Fibroblast of lung (primary cell): ENCODE data around the gene CPT1C. TPM values are rescaled to one million over a fixed set of nuclear protein-coding genes. Genes with fewer than 3 reads are reported as not detected.

Experiments used
- DNase-seq, 2 donors: peaks; one replicate each; pipeline versions ENCODE4 v3.0.0 to v3.0.0-alpha.2; 2010; ENCODE audit warnings: low read depth in 2 of 2
- H2AFZ ChIP-seq: 2 replicates; pipeline ENCODE4 v1.5.1; 2012; ENCODE audit warnings: low read length, control low read depth, inconsistent platforms
- H3K27ac ChIP-seq: 2 replicates; pipeline ENCODE4 v1.5.1; 2011; ENCODE audit warnings: low read length, control low read depth; ENCODE audit not compliant: insufficient read depth
- H3K27me3 ChIP-seq: 2 replicates; pipeline ENCODE4 v1.5.1; 2011; ENCODE audit warnings: mild to moderate bottlenecking, low read length; ENCODE audit not compliant: control insufficient read depth, insufficient read depth
- H3K36me3 ChIP-seq: 2 replicates; pipeline ENCODE4 v1.5.1; 2011; ENCODE audit warnings: low read length; ENCODE audit not compliant: control insufficient read depth, insufficient read depth
- H3K4me1 ChIP-seq: 2 replicates; pipeline ENCODE4 v1.5.1; 2011; ENCODE audit warnings: low read length; ENCODE audit not compliant: control insufficient read depth, insufficient read depth; ENCODE audit errors: extremely low read depth
- H3K4me2 ChIP-seq: 2 replicates; pipeline ENCODE4 v1.5.1; 2011; ENCODE audit warnings: low read length, control low read depth; ENCODE audit not compliant: insufficient read depth; ENCODE audit errors: extremely low read depth
- H3K4me3 ChIP-seq, 4 experiments: fragments of 200-600 bp in 1 of 4; sonication (generic) in 1 of 4; replicated peaks in 1 of 4; 2 replicates each; pipeline ENCODE4 v1.5.1; 2011 to 2016; ENCODE audit warnings: low read length in 4 of 4, low read depth in 3 of 4, mild to moderate bottlenecking in 3 of 4, control low read depth in 2 of 4, inconsistent platforms in 1 of 4, mixed read lengths in 1 of 4; ENCODE audit not compliant: insufficient read depth in 1 of 4; ENCODE audit errors: control extremely low read depth in 1 of 4
- H3K79me2 ChIP-seq: 2 replicates; pipeline ENCODE4 v1.5.1; 2012; ENCODE audit warnings: mild to moderate bottlenecking, low read length, inconsistent platforms; ENCODE audit not compliant: control insufficient read depth, insufficient read depth
- H3K9ac ChIP-seq: 2 replicates; pipeline ENCODE4 v1.5.1; 2011; ENCODE audit warnings: mild to moderate bottlenecking, low read length, control low read depth; ENCODE audit not compliant: insufficient read depth
- H3K9me3 ChIP-seq: 2 replicates; pipeline ENCODE4 v1.5.1; 2012; ENCODE audit warnings: low read depth, low read length; ENCODE audit not compliant: control insufficient read depth, insufficient read depth
- H4K20me1 ChIP-seq: 2 replicates; pipeline ENCODE4 v1.5.1; 2011; ENCODE audit warnings: low read length; ENCODE audit not compliant: control insufficient read depth, insufficient read depth; ENCODE audit errors: extremely low read depth
- EZH2 ChIP-seq: IDR thresholded peaks from 2 replicates; pipeline ENCODE4 v1.5.1; 2012; ENCODE audit warnings: low read length, control low read depth, mild to moderate bottlenecking; ENCODE audit errors: missing control alignments
- polyA plus RNA-seq, 2 donors: library from polyadenylated mRNA; depleted of rRNA in 1 of 2; stranded (reverse) in 1 of 2; unstranded in 1 of 2; fragments of >200 nt; gene quantifications; 2 replicates each; pipeline ENCODE4 v1.2.1, GENCODE V29; 2011 to 2012; ENCODE audit warnings: missing spikeins in 1 of 2
- total RNA-seq: library from RNA; depleted of rRNA; stranded (reverse); fragments of >200 nt; gene quantifications from 2 replicates; pipeline ENCODE4 v1.2.1, GENCODE V29; 2014
- TF ChIP-seq, protein P1 (sequence below), 2 donors: IDR thresholded peaks in 1 of 2; conservative IDR thresholded peaks in 1 of 2; 1 replicate in 1 of 2; 2 replicates in 1 of 2; pipeline ENCODE4 v1.5.1; 2011 to 2012; ENCODE audit warnings: low read length in 2 of 2, control low read depth in 1 of 2, inconsistent platforms in 1 of 2, low read depth in 1 of 2, mild to moderate bottlenecking in 1 of 2

The CPT1C gene
- total and polyA plus RNA-seq, 2 donors (not counting 1 experiment from before 2014, with no cell fraction given) = 20.0 to 31.2 TPM

DNA sequence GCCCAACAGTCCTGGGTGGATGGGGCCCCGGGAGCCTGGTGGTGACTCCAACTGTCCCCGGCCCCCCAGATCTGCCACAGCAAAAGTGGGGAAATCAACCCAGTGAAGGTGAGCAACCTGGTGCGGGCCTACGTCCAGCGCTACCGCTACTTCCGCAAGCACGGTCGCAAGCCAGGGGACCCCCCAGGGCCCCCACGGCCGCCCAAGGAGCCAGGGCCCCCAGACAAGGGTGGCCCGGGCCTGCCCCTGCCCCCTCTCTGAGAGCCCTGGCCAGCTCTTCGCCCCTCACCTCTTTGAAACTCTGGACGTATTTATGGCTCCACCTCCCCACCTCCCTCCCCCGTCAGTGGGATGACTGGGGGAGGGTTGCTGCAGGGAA, 32.8 kb upstream of the CPT1C start:
- DNase-seq = no peak
- H4K20me1 ChIP-seq = no peaks in the 10 kb centered on the region
- no peaks in the 10 kb centered on the region for H3K27me3 ChIP-seq
- H3K4me3 ChIP-seq = no peak overlapping the region
- H3K9ac ChIP-seq = no peak overlapping the region
- no peak overlapping the region for H2AFZ ChIP-seq
- TF ChIP-seq EZH2 = no peak
- TF ChIP-seq, protein P1, sequence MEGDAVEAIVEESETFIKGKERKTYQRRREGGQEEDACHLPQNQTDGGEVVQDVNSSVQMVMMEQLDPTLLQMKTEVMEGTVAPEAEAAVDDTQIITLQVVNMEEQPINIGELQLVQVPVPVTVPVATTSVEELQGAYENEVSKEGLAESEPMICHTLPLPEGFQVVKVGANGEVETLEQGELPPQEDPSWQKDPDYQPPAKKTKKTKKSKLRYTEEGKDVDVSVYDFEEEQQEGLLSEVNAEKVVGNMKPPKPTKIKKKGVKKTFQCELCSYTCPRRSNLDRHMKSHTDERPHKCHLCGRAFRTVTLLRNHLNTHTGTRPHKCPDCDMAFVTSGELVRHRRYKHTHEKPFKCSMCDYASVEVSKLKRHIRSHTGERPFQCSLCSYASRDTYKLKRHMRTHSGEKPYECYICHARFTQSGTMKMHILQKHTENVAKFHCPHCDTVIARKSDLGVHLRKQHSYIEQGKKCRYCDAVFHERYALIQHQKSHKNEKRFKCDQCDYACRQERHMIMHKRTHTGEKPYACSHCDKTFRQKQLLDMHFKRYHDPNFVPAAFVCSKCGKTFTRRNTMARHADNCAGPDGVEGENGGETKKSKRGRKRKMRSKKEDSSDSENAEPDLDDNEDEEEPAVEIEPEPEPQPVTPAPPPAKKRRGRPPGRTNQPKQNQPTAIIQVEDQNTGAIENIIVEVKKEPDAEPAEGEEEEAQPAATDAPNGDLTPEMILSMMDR (conservative IDR thresholded peaks at IDR 0.05 in 1 of 2, IDR thresholded peaks at IDR 0.05 in 1 of 2; ENCODE audit: low read depth in 1 of 2, low read length in 2 of 2) = no peak
- no peaks in the 10 kb centered on the region for H3K79me2 ChIP-seq
- no peaks in the 10 kb centered on the region for H3K4me1 ChIP-seq
- H3K9me3 ChIP-seq = no peaks in the 10 kb centered on the region
- no peak overlapping the region for H3K4me2 ChIP-seq
- H3K36me3 ChIP-seq = peaks cover 56% of the 10 kb centered on the region
- H3K27ac ChIP-seq = no peak overlapping the region

DNA sequence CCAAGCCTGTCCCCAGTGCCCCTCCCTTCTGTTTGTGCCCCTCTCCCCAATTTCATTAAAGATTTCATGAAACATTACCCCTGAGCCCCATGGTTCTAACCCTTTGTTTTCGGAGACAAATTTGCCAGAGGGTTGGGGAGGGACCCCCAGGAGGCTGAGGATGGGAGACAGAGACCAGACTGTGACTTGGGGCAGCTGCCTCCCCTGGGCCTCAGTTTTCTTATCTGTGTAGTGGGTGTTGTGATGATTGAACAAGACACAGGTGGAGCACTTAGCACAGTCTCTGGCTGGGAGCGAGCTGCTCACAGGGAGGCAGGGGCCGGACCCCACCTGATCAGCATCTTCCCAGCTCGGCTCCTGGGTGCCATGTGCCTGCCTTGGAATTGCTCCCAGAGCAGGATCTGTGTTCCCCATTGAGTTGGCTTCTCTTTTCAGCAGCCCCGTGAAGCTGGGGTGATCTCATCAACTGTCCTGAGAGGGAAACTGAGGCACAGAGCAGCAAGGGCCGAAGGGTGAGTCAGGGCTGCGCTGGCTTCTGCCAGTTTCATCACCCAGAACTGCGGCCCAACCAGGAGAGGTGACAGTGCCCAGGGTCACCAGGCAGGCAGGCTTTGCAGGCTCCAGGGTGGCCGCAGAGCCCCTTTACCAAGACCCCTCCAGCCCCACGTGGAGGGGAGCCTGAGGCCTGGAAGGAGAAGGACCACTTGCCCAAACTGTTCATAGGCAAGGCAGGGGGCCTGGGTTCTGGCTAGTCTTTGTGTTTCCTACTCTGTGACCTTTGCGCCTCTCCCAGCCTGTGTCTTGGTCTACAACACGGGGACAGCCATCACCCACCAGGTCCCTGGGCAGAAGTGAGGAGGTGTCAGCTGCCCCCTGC, 32.1 kb upstream of the CPT1C start:
- no peak overlapping the region for H3K9ac ChIP-seq
- H3K27ac ChIP-seq = no peak overlapping the region
- H3K4me2 ChIP-seq = no peak overlapping the region
- DNase-seq = no peak
- H4K20me1 ChIP-seq = no peaks in the 10 kb centered on the region
- H3K4me1 ChIP-seq = no peaks in the 10 kb centered on the region
- no peaks in the 10 kb centered on the region for H3K9me3 ChIP-seq
- no peak overlapping the region for H2AFZ ChIP-seq
- H3K36me3 ChIP-seq = peaks cover 52% of the 10 kb centered on the region
- no peaks in the 10 kb centered on the region for H3K79me2 ChIP-seq
- TF ChIP-seq EZH2 = no peak
- TF ChIP-seq, protein P1 (conservative IDR thresholded peaks at IDR 0.05 in 1 of 2, IDR thresholded peaks at IDR 0.05 in 1 of 2; ENCODE audit: low read depth in 1 of 2, low read length in 2 of 2) = no peak
- H3K4me3 ChIP-seq = no peak overlapping the region
- H3K27me3 ChIP-seq = no peaks in the 10 kb centered on the region

DNA sequence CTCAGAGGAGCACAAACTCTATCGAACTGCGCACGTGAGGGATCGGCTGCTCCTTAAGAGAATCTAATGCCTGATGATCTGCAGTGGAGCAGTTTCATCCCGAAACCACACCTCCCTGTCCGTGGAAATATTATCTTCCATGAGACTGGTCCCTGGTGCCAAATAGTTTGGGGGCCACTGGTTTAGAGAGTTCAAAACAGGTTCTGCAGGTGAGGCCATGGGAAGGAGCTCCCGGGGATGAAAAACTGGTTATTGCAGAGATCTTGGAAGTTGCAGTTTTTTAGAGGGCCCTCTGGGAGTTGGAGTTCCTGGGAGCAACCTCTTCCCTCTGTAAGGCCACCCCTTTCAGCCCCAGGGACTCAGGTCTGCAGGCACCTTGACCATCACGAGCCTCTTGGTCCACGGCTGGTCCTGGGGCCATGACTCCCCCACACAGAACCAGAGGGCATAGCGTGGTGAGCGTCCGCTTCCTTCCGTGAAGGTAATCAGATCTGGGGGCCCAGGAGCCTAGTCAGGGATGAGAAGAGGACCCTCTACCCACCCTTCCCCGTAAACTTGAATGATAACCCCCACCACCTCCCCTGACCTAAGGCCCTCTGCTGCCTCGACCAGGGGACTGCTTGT, 30.5 kb upstream of the CPT1C start:
- no peaks in the 10 kb centered on the region for H3K9me3 ChIP-seq
- H3K4me3 ChIP-seq = no peak overlapping the region
- H3K79me2 ChIP-seq = peaks cover 7% of the 10 kb centered on the region
- no peaks in the 10 kb centered on the region for H4K20me1 ChIP-seq
- H3K4me1 ChIP-seq = no peaks in the 10 kb centered on the region
- no peak overlapping the region for H3K27ac ChIP-seq
- no peak overlapping the region for H3K9ac ChIP-seq
- H3K27me3 ChIP-seq = no peaks in the 10 kb centered on the region
- TF ChIP-seq, protein P1 (conservative IDR thresholded peaks at IDR 0.05 in 1 of 2, IDR thresholded peaks at IDR 0.05 in 1 of 2; ENCODE audit: low read depth in 1 of 2, low read length in 2 of 2) = no peak
- no peak for TF ChIP-seq EZH2
- H3K4me2 ChIP-seq = no peak overlapping the region
- no peak for DNase-seq
- no peak overlapping the region for H2AFZ ChIP-seq
- H3K36me3 ChIP-seq = peaks cover 48% of the 10 kb centered on the region
